ENCODE measurements around the gene SULF2.

DNA sequence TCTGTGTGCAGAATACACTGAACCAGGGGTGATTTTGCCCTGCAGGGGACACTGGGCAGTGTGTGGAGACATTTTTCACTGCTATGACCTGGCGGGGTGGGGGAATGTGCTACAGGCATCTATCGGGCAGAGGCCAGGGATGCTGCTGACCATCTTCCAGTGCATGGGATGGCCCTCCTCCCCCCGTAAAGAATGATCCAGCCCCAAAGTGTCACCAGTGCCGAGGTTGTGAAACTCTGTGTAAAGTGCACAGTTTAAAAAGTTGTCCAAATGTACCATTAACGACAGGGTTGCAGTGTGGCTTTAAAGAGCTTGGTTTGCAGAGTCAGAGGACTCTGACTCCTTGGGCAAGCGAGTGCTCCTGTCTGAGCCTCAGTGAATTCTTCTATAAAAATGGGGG, 72.1 kb downstream of the SULF2 start:
- TF ChIP-seq, protein P1, sequence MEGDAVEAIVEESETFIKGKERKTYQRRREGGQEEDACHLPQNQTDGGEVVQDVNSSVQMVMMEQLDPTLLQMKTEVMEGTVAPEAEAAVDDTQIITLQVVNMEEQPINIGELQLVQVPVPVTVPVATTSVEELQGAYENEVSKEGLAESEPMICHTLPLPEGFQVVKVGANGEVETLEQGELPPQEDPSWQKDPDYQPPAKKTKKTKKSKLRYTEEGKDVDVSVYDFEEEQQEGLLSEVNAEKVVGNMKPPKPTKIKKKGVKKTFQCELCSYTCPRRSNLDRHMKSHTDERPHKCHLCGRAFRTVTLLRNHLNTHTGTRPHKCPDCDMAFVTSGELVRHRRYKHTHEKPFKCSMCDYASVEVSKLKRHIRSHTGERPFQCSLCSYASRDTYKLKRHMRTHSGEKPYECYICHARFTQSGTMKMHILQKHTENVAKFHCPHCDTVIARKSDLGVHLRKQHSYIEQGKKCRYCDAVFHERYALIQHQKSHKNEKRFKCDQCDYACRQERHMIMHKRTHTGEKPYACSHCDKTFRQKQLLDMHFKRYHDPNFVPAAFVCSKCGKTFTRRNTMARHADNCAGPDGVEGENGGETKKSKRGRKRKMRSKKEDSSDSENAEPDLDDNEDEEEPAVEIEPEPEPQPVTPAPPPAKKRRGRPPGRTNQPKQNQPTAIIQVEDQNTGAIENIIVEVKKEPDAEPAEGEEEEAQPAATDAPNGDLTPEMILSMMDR (conservative IDR thresholded peaks at IDR 0.05) = no peak
- TF ChIP-seq ZFX (IDR thresholded peaks at IDR 0.05) = no peak
